AG08396 (cell line): Measurements from ENCODE around the gene MRPS9.

Source experiments
- DNase-seq: peaks from one replicate; pipeline ENCODE4 v3.0.0; 2012; ENCODE audit warnings: low spot score, mixed read lengths

MRPS9 gene

GRCh38 chr2:105118960-105119359 lies 81.1 kb downstream of the MRPS9 start:
- no peak for DNase-seq

- DNase-seq = no peak
Observed at GRCh38 chr2:105121434-105121833, 83.6 kb downstream of the MRPS9 start.

GRCh38 chr2:105125428-105125827 lies 87.6 kb downstream of the MRPS9 start:
- no peak for DNase-seq

- DNase-seq = no peak
Observed at GRCh38 chr2:105125920-105126319, 88.1 kb downstream of the MRPS9 start.

DNA sequence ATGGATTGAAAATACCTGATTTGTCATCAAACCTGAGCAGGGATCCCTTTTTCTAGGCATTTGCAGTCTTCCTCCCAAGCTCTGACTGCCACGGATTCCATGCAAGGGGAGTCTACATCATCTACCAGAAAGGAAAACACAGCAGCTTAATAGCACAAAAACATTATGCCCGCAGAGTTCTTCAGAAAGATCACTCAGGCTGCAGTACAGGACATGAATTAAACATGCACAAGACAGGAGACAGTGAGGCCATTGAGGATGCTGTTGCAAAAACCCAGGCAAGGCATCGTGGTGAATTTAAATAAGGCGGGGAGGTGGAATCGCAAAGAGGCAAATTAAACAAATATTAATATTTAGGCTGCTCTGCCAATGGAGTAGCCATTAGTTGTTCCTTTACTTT lies 88.5 kb downstream of the MRPS9 start:
- DNase-seq = no peak

GRCh38 chr2:105127289-105127915 lies 89.5 kb downstream of the MRPS9 start:
- no peak for DNase-seq

DNA sequence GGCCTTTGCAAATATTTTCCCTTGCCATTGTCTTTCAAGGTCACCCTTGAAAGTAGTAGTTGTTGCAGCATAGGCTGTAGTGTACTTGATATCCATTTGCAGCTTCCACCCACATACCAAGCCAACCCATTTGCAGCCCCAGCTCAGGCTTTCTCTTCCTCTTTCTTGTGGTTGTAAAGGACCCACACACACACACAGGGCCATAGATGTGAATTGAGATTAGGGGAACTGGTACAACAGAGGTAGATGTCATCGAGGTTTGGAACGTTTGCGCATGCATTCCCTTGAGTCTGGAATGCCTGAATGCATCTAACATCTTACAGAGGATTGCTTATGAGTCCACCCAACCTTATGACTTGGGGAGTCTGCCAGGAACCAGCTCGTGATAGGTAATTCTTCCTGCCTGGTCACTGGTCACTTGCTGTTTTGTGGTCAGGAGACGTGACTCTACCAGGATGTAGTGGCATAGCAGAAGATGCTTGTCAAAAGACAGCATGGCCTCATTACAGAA lies 91.9 kb downstream of the MRPS9 start:
- DNase-seq = no peak

GRCh38 chr2:105130546-105130945 lies 92.7 kb downstream of the MRPS9 start:
- DNase-seq = no peak

- DNase-seq = no peak
Observed at GRCh38 chr2:105134081-105134480, 96.2 kb downstream of the MRPS9 start.

DNA sequence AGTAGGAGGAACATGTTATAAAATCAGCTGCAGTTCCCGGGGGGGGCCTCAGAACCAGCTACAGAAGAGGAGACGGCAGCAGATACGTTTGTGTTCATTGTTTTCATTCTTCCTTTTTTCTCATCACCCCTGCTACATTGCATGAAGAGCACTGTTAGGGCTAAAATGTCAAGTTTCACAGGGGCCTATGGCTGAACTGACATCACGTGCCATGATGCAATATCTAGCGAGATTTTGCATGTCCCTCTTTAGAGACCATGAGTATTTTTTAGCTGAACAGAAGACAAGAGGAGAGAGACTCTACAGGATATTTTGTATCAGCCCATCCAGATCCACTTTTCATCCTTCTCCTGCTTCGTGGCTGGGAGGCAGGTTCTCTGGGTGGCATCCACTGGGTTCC lies 97.6 kb downstream of the MRPS9 start:
- DNase-seq = no peak

DNA sequence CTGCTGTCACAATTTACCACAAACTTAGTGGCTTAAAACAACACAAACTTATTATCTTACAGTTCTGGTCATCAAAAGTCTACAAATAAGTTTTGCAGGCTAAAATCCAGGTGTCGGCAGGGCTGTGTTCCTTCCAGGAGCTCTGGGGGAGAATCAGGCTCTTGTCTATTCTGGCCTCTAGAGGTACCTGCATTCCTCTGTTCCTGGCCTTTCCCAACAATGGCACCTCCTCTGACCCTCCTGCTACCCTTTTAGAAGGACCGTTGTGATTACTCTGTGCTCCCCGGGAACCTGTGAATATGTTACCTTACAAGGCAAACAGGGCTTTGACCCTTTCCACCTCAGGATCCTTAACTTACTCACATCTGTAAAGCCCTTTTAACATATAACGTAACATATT lies 98.5 kb downstream of the MRPS9 start:
- no peak for DNase-seq

GRCh38 chr2:105138643-105139042 lies 100.8 kb downstream of the MRPS9 start:
- no peak for DNase-seq

- no peak for DNase-seq
Observed at GRCh38 chr2:105139556-105140239, 101.8 kb downstream of the MRPS9 start.

GRCh38 chr2:105140240-105140568 lies 102.3 kb downstream of the MRPS9 start:
- no peak for DNase-seq

DNA sequence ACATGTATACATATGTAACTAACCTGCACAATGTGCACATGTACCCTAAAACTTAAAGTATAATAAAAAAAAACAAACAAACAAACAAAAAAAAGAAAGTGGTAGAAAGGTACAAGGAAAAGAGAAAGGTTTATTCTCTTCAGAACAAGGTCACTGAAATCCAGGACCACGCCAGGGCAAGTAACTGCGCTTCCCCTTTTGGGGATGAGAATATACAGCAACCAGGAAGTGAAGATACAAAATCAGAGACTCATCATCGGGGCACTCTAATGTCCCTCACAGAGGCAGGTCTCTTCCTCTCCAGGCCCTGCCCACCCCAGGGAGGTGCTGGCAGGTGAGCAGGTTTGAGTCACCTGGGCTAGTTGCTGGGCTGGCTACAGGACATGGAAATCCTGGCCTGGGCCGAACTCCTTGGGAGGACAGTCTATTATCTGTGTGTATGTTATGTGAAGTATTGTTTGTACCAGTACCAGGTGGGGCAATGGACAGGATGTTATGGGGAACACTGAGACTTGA lies 103.3 kb downstream of the MRPS9 start:
- DNase-seq = no peak

DNA sequence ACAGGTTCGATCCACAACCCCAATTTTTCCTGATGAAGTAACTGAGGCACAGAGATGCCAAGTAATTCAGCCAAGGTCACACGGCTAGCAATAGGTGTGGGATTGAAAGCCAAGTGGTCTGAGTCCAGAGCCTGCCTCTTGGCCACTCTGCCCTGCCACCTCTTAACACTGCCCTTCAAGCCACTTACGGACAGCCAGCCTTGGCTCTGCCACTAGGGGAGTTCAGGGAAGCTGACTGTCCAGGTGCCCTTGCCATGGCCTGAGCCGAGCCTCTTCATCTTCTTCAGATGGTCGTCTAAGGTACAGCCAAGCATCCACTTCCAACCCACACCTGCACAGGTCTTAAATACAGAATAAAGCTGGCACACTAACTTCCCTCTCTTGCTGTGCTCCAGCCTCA lies 104.4 kb downstream of the MRPS9 start:
- no peak for DNase-seq

GRCh38 chr2:105143094-105143466 lies 105.2 kb downstream of the MRPS9 start:
- no peak for DNase-seq

DNA sequence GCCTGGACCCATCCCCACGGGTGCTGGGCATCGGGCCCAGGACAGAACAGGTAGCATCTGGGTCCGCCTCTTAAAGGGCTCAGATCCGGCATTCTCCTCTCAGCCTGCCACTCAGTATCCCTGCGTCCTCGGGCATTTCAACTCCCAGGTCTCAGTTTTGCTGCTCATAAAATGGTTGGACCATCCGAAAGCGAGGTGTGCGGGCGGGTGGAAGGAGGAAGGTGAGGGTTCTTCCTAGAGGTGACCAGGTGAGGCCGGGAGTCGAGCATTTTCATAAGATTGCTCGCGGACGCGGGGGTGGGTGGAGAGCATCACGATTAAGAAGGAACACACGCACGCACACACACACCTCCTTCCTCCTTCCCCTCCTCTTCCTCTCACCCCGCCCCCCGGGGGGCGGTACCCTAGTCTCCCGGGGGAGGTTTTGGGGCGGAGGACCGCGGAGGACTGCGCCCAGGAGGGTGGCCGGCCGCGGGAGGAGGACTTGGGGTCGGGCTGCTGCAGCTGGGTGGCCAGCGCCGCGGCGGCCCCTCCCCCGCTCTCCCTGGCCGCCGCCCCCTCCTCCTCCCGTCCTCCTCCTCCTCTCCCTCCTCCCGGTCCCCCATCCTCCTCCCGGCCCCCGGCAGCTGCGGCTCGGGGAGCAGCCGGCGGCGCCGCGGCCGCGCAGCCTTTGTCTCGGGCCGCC lies 105.7 kb downstream of the MRPS9 start:
- DNase-seq = no peak

DNA sequence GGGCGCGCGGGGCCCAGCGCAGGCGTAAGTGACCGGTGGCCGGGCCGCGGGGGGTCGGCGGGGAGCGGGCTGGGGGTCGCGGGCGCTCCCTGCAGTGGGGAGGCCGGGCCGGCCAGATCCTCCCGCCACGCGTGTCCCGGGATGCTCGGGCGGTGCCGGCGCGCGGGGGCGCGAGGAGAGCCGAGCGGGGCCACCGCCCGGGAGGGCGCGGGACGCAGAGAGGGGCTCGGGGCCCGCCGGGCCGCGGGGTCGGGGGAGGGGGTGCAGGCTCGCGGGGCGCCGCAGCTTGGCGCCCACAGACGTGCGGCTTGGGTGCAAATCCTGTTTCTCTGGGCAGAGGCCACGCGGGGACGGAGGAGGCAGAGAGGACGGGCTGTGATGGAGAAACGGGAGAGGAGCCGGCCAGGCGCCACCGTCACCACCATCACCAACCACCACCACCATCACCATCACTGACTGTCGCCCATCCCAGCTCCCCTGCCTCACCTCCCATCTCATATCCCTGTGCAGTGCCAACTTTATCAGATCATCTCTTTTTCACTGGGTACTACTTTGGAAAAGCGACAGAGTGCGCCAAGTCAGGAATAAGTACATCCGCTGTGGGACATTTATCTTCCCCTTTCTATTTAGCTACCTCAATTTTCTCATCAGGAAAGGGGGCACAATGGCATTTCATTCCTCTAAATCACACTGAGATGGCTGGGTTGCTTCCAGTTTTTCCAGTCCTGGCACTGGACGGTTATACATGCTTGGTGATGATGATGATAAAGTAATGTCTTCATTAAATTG lies 106.5 kb downstream of the MRPS9 start:
- DNase-seq = no peak

DNA sequence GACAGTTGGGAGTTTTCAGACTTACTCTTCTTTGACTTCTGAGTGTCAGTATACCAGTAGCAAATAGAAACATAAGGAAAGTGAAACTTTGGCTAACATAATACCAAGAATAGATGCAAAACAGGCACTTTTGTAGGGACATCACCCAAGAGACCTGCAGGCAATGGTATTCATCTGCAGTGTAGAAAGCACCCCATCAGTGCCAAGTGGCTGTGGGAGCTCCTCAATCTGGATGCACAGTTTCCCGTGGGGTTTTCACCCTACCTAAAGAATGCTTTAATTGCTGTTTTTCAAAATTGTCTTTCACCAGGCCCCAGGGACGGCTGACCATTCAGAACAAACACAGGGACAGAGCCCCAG lies 107.1 kb downstream of the MRPS9 start:
- DNase-seq = no peak

DNA sequence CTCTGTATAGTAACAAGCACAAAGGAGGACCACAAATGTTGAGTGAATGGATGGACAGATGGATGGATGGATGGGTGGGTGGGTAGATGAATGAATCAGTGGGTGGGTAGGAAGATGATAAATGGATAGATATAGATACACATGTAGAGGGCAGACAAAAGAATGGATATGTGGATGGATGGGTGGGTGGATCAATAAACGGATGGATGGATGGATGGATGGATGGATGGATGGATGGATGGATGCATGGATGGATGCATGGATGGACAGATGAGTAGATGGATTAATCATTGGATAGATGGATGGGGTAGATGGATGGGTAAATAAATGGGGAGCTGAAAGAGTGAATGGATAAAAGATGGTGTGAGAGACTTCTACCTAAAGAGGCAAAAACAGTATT lies 111.4 kb downstream of the MRPS9 start:
- no peak for DNase-seq
